HG02610 (cell line): ENCODE measurements around the gene C22orf15.
A peak's percentile ranks its signal among the peaks of the same experiment; 100 is the strongest.
"Not testable (repeated sequence)": the region's sequence is repeated elsewhere in the genome, so short reads cannot be mapped to it uniquely, and the experiment has no call there.

Experiments used
- ATAC-seq: cut with Tn5 transposase; IDR thresholded peaks from one replicate; pipeline ENCODE4 v1.9.1; 2021; ENCODE audit warnings: mild to moderate bottlenecking, moderate library complexity; ENCODE audit not compliant: unreplicated experiment

Gene C22orf15, protein sequence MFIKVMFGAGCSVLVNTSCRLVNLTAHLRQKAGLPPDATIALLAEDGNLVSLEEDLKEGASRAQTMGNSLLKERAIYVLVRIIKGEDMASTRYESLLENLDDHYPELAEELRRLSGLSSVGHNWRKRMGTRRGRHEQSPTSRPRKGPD

DNA sequence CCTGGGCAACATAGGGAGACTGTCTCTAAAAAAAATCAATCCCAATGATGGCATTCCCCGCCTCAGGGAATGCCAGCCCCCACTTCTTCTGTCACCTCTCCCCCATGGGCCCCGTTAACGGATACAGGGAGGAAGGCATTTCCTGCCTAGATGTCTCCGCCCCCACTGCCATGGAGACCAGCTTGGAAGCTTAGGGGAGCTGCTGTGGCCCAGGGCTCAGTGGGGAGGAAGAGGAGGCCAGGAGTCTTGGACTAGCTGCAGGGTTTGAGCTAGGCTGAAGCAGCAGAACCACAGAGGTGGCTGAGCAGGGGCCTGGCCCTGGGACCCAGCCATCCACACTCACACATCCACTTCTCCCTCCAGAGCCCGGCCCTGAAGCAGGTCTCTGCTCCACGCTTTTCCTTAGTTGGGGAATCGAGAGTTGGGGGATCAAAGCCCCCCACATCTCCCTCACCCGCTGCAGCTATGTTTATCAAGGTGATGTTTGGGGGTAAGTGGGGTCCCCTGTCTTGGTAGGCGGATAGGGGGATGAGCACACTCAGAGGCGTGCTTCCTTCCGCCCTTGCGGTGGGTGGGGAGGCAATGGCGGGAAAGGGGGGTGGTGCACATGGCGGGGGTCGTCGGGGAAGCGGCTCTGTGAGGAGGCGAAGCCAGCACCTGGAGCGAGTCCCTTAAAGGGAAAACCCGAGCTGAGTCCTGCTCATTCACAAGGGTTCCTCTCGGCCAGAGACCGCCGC, at the start of gene C22orf15:
Gene C22orf15, plus strand, starts transcription at position 149 of the 737 bp plus-strand sequence. Its CDS starts 317 bp downstream, at position 466.
- no peak for ATAC-seq

DNA sequence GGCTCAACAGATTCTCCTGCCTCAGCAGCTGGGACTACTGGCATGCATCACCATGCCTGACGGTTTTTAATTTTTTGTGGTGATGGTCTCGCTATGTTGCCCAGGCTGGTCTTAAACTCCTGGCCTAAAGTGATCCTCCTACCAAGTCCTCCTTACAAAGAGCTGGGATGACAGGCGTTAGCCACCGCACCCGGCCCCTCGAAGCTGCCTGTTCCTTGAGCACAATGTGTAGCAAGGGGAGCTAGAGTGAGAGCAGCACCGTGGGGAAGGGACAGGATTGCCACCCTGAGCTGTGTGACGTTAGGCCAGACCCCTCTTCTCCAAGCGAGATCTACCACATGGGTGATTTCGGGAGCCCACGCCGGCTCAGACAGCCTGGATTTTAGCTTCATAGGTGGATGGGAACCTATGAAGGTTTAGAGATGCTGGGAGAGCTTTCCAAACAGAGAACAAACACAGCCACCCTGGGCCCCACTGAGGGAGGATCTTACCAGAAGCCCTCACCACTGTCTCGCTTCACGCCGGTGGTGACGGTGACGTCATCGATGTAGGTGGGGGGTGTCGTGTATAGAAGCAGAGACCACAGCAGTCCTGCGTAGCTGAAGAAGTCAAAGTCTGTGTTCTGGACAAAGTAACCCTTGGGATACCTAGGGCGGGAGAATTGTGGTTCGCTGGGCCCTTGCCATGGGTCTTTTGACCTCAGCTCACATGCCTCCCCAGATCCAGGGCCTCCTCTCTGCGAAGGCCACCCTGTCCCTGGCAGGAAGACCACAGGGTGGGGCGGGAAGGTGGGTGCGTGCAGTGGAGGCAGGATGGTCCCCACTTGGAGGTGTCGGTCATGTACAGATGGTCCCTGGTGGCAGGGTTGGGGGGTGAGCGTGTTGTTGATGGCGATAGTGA, 48.8 kb upstream of the C22orf15 start:
- no peak for ATAC-seq

GRCh38 chr22:23714596-23715578, 47.9 kb upstream of the C22orf15 start:
- no peak for ATAC-seq

- no peak for ATAC-seq
These were observed 46.9 kb upstream of the C22orf15 start for GRCh38 chr22:23715806-23716375.

DNA sequence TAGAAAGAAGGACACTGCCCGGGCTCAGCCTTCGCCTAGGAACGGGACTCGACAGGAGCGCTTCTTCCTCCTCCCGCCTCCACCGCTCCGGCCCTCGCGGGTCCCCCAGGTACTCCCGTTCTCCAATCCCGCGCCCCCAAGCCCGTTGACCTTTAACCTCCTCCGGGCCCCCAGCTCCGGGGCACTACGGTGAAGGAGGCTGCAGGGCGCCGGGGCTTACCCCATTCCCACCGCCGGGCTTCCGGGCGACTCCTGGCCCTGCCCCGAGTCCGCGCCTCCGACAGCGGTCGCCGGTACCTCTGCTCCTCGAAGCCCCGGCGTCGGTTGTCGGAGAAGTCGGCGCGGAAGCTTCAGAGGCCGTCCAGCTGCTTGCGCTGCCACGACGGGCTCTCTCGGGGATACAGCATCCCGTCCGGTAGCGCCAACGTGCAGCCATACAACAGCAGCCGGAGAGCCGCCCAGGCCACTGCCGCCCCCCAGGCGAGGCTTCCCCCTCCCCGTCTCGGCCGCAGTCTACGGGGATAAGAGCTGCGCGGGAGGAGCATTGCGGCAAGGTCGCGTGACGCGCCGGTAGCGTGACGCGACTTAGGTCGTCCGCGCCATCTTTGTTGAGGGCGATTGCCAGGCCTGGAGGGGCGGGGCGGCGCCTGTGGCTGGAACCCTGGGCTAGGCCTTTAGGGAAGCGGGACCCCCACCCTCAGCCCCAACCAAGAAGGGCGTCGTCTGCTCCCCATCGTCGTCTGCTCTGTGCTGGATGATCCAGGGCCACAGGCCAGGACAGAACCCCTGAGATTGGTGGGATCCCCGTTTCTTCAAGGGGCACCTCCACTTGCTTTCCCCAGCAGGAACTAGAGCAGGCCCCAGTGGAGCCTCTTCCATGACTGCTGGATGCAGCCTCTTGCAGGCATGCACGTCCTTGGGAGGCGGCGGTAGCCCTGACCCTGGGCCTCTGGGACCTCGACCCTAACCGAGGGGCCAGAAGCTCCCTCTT, 45.7 kb upstream of the C22orf15 start:
- ATAC-seq = peak; percentile 78

DNA sequence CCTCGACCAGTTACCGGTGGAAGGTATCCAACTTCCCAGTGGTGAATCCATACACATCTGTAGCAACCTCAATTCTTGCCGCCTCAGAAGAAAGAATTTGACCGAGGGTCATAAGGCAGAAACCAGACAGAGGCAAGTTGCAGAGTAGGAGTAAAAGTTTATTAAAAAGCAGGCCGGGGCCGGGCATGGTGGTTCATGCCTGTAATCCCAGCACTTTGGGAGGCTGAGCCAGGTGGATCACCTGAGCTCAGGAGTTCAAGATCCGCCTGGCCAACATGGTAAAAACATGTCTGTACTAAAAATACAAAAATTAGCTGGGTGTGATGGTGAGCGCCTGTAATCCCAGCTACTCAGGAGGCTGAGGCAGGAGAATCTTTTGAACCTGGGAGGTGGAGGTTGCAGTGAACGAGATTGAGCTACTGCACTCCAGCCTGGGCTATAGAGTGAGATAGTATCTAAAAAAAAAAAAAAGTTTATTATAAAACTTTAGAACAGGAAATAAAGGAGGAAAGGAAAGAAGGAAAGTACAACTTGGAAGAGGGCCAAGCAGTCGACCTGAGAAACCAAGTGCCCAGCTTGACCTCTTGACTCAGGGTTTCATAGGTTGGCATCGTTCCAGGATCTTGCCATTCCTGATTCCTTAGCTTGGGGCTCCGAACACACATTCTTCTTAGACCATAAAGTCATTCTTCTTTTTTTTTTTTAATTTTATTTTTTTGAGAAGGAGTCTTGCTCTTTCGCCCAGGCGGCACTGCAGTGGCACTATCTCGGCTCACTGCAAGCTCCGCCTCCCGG, 44.2 kb upstream of the C22orf15 start:
- ATAC-seq = no peak

DNA sequence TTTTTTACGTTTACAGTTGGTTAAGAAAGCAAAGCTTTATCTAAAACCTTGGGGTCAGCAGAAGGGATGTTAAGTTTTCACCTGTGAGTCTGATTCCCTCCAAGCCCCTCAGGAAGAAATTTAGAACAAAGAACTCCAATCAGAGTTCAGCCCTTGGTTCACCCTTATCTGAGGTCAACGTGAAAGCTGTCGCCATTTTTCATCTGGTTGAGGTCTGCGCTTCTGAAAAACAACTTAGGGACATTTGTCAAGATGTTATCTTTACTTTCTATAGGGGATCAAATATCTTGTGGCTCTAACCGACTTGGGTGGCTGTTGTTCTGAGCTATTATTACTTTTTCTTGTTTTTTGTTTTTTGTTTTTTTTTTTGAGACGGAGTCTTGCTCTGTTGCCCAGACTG, 41.9 kb upstream of the C22orf15 start:
- ATAC-seq = no peak

DNA sequence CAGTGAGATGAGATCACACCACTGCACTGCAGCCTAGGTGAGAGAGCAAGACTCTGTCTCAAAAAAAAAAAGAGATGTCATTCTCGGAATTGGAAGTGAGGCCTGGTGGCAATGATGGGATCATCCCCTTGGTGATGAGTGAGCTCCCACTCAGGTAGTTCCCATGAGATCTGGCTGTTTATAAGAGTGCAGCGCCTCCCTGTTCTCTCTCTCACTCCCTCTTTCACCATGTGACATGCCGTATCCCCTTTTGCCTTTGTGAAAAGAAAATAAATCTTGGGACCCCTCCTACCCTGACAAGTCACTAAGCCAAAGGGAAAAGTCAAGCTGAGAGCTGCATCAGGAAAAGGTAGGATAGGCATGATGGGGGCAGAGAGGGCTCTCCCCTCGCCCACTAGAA, 40.6 kb upstream of the C22orf15 start:
- ATAC-seq = no peak

- ATAC-seq = no peak
These were observed 40.1 kb upstream of the C22orf15 start for GRCh38 chr22:23722724-23723123.

- not testable (repeated sequence) for ATAC-seq
These were observed 34.7 kb upstream of the C22orf15 start for GRCh38 chr22:23728108-23728507.

DNA sequence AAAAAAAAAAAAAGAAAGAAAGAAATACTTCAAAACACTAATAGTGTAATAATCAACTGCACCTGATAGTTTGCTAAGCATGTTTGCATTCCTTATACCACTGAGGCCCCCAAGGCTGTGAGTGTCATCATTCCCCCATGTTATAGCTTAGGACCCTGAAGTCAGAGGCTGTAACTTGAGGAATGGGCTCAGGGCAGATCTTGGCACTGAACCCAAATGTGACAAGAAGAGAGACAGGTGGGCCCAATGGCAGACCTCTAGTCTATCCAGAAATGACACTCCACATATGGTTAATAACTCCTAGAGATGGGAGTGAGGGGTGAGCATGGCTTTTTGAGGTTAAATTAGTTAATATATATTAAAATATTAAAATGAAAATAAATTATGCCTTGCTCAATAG, 25.1 kb upstream of the C22orf15 start:
- ATAC-seq = no peak

- ATAC-seq = no peak
These were observed 20.1 kb upstream of the C22orf15 start for GRCh38 chr22:23742505-23743264.

GRCh38 chr22:23743303-23743705, 19.5 kb upstream of the C22orf15 start:
- ATAC-seq = no peak

DNA sequence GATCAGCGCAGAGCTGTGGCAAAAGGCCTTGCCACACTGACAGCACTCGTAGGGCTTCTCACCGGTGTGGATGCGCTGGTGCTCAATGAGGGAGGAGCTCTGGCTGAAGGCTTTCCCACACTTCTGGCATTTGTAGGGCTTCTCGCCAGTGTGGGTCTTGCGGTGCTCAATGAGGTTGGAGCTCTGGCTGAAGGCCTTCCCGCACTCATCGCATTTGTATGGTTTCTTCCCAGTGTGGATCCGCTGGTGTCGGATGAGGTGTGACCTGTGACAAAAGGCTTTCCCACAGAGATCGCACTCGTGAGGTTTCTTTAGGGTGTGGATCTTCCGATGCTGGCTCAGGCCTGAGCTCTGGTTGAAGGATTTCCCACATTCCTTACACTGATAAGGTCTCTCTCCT, 18.8 kb upstream of the C22orf15 start:
- no peak for ATAC-seq

DNA sequence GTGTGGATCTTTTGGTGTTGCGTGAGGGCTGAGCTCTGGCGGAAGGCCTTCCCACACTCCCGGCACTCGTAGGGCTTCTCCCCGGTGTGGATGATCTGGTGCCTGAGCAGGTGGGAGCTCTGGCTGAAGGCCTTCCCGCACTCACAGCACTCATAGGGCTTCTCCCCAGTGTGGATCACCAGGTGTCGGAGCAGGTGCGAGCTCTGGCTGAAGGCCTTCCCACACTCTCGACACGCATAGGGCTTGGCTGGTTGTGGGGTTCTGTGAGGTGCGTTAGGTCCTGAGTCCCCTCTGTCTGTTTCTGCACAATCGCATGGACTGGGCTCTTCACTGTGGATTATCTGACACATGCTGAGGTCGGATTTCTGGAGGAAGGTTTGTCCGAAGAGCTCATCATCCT, 18.3 kb upstream of the C22orf15 start:
- ATAC-seq = no peak

DNA sequence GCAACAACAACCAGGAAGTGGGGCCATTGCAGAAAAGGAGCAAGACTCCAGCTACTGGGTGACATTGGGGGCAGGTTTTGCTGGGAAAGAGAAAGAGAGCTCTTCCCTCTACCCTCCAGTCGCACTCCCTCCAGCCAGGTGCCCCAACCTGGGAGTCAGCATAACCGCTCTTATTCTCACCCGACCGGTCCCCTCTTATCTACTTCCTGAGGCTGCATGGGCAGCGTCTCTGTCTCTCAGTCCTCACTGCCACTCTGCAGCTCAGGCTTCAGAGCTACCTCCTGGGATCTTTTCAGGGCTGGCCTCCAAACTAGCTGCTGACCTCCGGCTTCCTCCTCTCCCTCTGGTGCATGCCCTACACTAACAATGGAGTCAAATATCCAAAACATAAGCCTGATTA, 17.0 kb upstream of the C22orf15 start:
- ATAC-seq = no peak

DNA sequence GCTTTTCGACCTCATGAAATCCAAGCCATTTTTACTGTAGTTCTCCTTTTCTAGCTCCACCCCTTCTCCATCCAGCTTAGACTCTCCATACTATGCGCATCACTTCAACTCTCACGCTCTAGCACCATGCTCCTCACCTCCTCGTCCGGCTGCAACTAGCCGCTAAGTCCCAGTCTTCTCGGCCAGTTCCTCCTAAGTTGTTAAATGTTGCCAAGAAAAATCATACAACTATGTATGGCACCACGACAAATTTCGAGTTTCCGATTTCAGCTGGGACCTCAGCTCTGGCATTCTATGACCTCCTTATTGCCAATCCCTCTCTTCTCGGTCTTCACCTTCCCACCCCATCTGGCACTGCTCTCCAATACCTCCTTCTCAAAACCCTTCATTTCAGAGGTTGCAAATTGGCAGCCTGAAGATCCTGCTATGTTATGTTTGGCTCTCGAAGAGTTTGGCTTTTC, 12.9 kb upstream of the C22orf15 start:
- ATAC-seq = no peak
